Panc1 (cell line): ENCODE results near the gene RPP25. TPM values are rescaled to one million over a fixed set of nuclear protein-coding genes. Genes with fewer than 3 reads are reported as not detected.
A peak's percentile ranks its signal among the peaks of the same experiment; 100 is the strongest.

Experiments used
- ATAC-seq: fragments of 200-7000 bp; cut with Tn5 transposase; 2 replicates; pipeline ENCODE4 v1.9.1; 2020; ENCODE audit warnings: mild to moderate bottlenecking, moderate library complexity
- BruUV-seq: library from RNA; stranded (reverse); fragments of 400-500 nt; replicated peaks from 2 replicates; lab custom pipeline; 2021; lab: Mats Ljungman, UMichigan
- CTCF ChIA-PET: fragments of 300-600 bp; sonication (Branson Sonifier 250); formaldehyde crosslinking; loops from one replicate; lab custom pipeline; 2022; ENCODE audit warnings: antibody characterized with exemption; lab: Charles Lee
- POLR2A ChIA-PET: fragments of 300-600 bp; sonication (Branson Sonifier 250); formaldehyde crosslinking; loops from one replicate; lab custom pipeline; 2022; ENCODE audit warnings: antibody characterized with exemption; lab: Charles Lee
- DNase-seq: peaks from one replicate; pipeline ENCODE4 v3.0.0-alpha.2; 2010; ENCODE audit warnings: low read depth, low spot score
- H3K27ac ChIP-seq: 2 replicates; pipeline ENCODE4 v1.5.1; 2011; ENCODE audit warnings: mild to moderate bottlenecking, low read length, inconsistent platforms
- H3K27me3 ChIP-seq: fragments of 200-500 bp; sonication (Bioruptor generic); 2 replicates; pipeline ENCODE4 v1.6.0; 2014; ENCODE audit warnings: low read length, inconsistent platforms; ENCODE audit not compliant: control insufficient read depth, insufficient read depth
- H3K36me3 ChIP-seq: fragments of 200-500 bp; sonication (Bioruptor generic); 2 replicates; pipeline ENCODE4 v1.5.1; 2014; ENCODE audit warnings: inconsistent platforms, mild to moderate bottlenecking, low read length, moderate library complexity; ENCODE audit not compliant: control insufficient read depth, insufficient read depth
- H3K4me1 ChIP-seq: 2 replicates; pipeline ENCODE4 v1.5.1; 2011; ENCODE audit warnings: inconsistent platforms, mild to moderate bottlenecking, low read length, moderate library complexity; ENCODE audit not compliant: control insufficient read depth, insufficient read depth
- H3K4me3 ChIP-seq, 2 experiments: 2 replicates each; pipeline ENCODE4 v1.5.1; 2011 to 2012; ENCODE audit warnings: low read depth in 2 of 2, low read length in 2 of 2, mild to moderate bottlenecking in 2 of 2, inconsistent platforms in 1 of 2, moderate library complexity in 1 of 2
- H3K9me3 ChIP-seq: fragments of 200-500 bp; sonication (Bioruptor generic); 2 replicates; pipeline ENCODE4 v1.5.1; 2014; ENCODE audit warnings: low read depth, mild to moderate bottlenecking, inconsistent platforms, low read length, moderate library complexity; ENCODE audit not compliant: control insufficient read depth, insufficient read depth
- POLR2AphosphoS5 ChIP-seq: IDR thresholded peaks from 2 replicates; pipeline ENCODE4 v1.6.1; 2012; ENCODE audit warnings: mild to moderate bottlenecking, low read depth, low read length, moderate library complexity
- SIN3A ChIP-seq: IDR thresholded peaks from 2 replicates; pipeline ENCODE4 v1.6.1; 2012; ENCODE audit warnings: low read depth, mild to moderate bottlenecking, low read length, moderate library complexity, borderline replicate concordance; ENCODE audit not compliant: insufficient read depth
- TCF7L2 ChIP-seq: IDR thresholded peaks from 2 replicates; pipeline ENCODE4 v1.6.1; 2011; ENCODE audit warnings: mild to moderate bottlenecking, low read depth, low read length, inconsistent platforms
- in situ Hi-C: cut with HindIII; loops from 2 replicates; pipeline ENCODE4 v1.10.0; 2016; ENCODE audit warnings: low sequenced_read_pairs, low pct_unique_long_range_greater_than_20kb
- intact Hi-C: fragments of 100-400 bp; cut with micrococcal nuclease; formaldehyde crosslinking; loops from one replicate; pipeline ENCODE4 v1.10.0; 2022; ENCODE audit not compliant: unreplicated experiment
- total RNA-seq: library from RNA; stranded (reverse); gene quantifications from one replicate; pipeline ENCODE4 v1.2.1, GENCODE V29; 2021; ENCODE audit not compliant: unreplicated experiment
- TF ChIP-seq, protein P1 (sequence below): fragments of 450-650 bp; IDR thresholded peaks from 2 replicates; pipeline ENCODE4 v1.5.1; 2017; ENCODE audit warnings: mild to moderate bottlenecking
- TF ChIP-seq, protein P2 (sequence below), 2 experiments: IDR thresholded peaks; 2 replicates each; pipeline ENCODE4 v1.6.1; 2011 to 2012; ENCODE audit warnings: low read depth in 2 of 2, control low read depth in 1 of 2, low read length in 1 of 2, mild to moderate bottlenecking in 1 of 2, moderate library complexity in 1 of 2; ENCODE audit not compliant: insufficient read depth in 1 of 2

RPP25 gene
- total RNA-seq, 1 experiment from 2014 or later = 40.1 TPM

DNA sequence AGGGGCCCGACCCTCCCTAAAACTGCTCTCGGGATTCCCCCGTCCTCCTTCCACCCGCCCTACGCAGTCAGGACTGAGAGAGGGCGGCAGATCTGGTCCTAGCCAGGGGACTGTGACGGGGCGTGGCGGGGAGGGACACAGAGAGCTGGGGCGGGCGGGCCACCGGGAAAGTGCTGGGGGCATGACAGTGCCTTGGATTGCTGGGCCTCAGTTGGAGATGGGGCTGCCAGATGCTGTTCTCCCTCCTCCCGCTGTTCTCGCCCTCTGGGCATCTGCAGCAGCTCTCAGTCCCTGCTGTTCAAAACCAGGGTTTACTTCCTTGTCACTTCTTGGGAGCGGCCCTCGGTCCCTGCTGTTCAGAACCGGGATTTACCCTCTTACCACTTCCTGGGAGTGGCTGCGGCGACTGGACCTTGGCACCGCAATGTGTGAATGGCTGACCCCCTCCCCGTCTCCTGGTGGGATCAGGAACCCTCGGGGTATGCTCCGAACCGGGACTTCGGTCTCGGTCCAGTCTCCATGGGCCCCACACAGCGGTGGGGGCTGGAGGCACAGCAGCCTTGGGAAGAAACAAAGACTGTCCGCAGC, 1.8 kb upstream of the RPP25 start:
- in situ Hi-C loops = no loop called here
- ATAC-seq = peak; percentile 59

DNA sequence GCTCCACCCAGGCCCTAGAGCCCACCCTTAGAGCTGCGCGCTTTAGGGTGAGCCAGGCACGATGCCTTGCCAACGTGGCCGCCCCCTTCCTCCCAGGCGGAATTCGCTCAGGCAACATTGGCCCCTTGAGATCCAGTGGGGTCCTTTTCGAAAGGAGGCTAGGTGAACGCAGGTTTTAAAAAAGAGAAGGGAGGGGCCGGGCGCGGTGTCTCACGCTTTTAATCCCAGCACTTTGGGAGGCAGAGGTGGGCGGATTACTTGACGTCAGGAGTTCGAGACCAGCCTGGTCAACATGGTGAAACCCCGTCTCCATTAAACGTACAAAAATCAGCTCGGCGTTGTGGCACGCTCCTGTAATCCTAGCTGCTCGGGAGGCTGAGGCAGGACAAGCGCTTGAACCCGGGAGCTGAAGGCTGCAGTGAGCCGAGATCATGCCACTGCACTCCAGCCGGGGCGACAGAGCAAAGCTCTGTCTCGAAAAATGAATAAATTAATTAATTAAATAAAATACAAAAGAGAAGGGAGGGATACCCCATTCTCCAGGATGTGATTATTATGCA, 984 bp upstream of the RPP25 start:
- no peaks in the 10 kb centered on the region for H3K36me3 ChIP-seq
- TF ChIP-seq, protein P1, sequence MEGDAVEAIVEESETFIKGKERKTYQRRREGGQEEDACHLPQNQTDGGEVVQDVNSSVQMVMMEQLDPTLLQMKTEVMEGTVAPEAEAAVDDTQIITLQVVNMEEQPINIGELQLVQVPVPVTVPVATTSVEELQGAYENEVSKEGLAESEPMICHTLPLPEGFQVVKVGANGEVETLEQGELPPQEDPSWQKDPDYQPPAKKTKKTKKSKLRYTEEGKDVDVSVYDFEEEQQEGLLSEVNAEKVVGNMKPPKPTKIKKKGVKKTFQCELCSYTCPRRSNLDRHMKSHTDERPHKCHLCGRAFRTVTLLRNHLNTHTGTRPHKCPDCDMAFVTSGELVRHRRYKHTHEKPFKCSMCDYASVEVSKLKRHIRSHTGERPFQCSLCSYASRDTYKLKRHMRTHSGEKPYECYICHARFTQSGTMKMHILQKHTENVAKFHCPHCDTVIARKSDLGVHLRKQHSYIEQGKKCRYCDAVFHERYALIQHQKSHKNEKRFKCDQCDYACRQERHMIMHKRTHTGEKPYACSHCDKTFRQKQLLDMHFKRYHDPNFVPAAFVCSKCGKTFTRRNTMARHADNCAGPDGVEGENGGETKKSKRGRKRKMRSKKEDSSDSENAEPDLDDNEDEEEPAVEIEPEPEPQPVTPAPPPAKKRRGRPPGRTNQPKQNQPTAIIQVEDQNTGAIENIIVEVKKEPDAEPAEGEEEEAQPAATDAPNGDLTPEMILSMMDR = no peak
- TF ChIP-seq POLR2AphosphoS5 = no peak
- TF ChIP-seq, protein P2, sequence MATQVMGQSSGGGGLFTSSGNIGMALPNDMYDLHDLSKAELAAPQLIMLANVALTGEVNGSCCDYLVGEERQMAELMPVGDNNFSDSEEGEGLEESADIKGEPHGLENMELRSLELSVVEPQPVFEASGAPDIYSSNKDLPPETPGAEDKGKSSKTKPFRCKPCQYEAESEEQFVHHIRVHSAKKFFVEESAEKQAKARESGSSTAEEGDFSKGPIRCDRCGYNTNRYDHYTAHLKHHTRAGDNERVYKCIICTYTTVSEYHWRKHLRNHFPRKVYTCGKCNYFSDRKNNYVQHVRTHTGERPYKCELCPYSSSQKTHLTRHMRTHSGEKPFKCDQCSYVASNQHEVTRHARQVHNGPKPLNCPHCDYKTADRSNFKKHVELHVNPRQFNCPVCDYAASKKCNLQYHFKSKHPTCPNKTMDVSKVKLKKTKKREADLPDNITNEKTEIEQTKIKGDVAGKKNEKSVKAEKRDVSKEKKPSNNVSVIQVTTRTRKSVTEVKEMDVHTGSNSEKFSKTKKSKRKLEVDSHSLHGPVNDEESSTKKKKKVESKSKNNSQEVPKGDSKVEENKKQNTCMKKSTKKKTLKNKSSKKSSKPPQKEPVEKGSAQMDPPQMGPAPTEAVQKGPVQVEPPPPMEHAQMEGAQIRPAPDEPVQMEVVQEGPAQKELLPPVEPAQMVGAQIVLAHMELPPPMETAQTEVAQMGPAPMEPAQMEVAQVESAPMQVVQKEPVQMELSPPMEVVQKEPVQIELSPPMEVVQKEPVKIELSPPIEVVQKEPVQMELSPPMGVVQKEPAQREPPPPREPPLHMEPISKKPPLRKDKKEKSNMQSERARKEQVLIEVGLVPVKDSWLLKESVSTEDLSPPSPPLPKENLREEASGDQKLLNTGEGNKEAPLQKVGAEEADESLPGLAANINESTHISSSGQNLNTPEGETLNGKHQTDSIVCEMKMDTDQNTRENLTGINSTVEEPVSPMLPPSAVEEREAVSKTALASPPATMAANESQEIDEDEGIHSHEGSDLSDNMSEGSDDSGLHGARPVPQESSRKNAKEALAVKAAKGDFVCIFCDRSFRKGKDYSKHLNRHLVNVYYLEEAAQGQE (IDR thresholded peaks at IDR 0.05; ENCODE audit: insufficient read depth in 1 of 2, low read depth in 2 of 2, low read length in 1 of 2) = no peak
- TF ChIP-seq TCF7L2 = no peak
- no peak; the same call in 1 of the 2 replicates for TF ChIP-seq SIN3A
- DNase-seq (no peak), ATAC-seq (no peak)
- H3K4me3 ChIP-seq = peak overlapping the region; percentile 79 to 96
- no peaks in the 10 kb centered on the region for H3K27me3 ChIP-seq
- ChIA-PET CTCF (no interaction called here), POLR2A (interaction anchor here (0.6 to 0.7 kb wide), 5 partner anchors 9 to 145 kb away, joined by 4 to 10 read pairs (median 7); partner anchors contain the start of gene LMAN1L)
- H3K9me3 ChIP-seq = no peaks in the 10 kb centered on the region
- peaks cover 31% of the 10 kb centered on the region for H3K4me1 ChIP-seq
- intact Hi-C loops = loop anchor here (5.0 to 10.0 kb wide), 2 partner anchors 183 to 245 kb away; partner anchors contain the start of gene C15orf39
- in situ Hi-C loops = no loop called here
- BruUV-seq = no TSS peak
- H3K27ac ChIP-seq = peak overlapping the region; percentile 96

More for the DNA sequence above, 1.8 kb upstream of the RPP25 start:
- Histone ChIP-seq H3K27ac (peak overlapping the region; percentile 96), H3K4me3 (peak overlapping the region; percentile 79 to 96), H3K36me3 (no peaks in the 10 kb centered on the region), H3K4me1 (peaks cover 31% of the 10 kb centered on the region), H3K27me3 (no peaks in the 10 kb centered on the region), H3K9me3 (no peaks in the 10 kb centered on the region)
- no TSS peak for BruUV-seq
- no peak for DNase-seq
- CTCF ChIA-PET = no interaction called here
- POLR2A ChIA-PET = no interaction called here
- intact Hi-C loops = loop anchor here (5.0 to 10.0 kb wide), 2 partner anchors 184 to 244 kb away; partner anchors contain the start of gene C15orf39
- TF ChIP-seq TCF7L2 (no peak), POLR2AphosphoS5 (peak; percentile 65)
